GM18526 (cell line): Measurements from ENCODE around the gene ZNF672.

Experiments
- POLR2A ChIP-seq: IDR thresholded peaks from 3 replicates; pipeline ENCODE4 v1.6.1; 2011; ENCODE audit not compliant: insufficient read length; ENCODE audit errors: extremely low read depth

The ZNF672 gene

GRCh38 chr1:248841702-248842395 is 3.8 kb downstream of the ZNF672 start:
- TF ChIP-seq POLR2A, result no peak

DNA sequence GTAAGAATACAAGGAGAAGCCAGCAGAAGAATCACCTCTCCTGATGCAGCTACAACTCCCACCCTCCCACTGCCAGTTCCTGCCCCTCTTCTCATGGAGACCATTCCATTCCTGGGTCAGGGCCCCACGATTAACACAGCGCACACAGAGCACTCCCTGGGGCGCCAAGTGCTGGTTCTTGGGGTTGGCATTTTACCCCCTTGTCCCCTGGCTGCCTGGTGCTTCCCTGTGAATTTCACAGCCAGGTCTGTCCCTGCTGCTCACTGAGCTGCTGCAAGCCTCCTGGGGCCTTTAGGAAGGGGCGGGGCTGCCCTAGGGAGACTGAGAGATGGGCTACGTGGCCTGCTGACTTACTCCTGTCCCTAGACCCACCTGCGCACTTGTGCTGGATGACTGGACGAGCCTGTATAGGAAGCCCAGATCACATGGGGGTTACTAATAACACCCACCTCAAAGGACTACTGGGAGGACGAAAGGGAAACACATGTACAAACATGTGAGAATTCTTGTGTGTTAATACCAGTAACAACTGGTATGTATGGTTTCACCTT is 4.8 kb downstream of the ZNF672 start:
- TF ChIP-seq POLR2A, result no peak

GRCh38 chr1:248843687-248844086 is 5.7 kb downstream of the ZNF672 start:
- no peak for TF ChIP-seq POLR2A

DNA sequence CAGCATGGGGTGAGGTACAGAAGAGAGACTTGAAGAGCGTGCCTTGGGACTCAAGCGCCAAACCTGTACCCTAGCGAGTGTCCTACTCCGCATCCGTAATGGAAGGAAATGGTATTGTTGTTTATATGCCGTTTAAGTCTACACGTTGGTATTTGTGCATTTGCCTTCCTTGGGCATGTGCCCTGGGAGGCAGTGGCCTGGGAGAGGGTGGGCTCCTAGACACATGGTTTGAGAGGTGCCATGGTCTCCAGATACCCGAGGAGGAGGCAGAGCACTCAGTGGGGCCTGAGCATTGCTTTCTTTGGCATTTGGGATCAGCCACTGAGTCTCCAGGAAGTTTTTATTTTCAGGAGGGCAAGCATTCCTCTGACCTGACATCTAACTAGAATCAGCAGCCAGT is 6.5 kb downstream of the ZNF672 start:
- TF ChIP-seq POLR2A, result no peak

- no peak for TF ChIP-seq POLR2A
Observed at GRCh38 chr1:248847181-248847955, 9.3 kb downstream of the ZNF672 start.

GRCh38 chr1:248847956-248848561 is 10.0 kb downstream of the ZNF672 start:
- no peak for TF ChIP-seq POLR2A

DNA sequence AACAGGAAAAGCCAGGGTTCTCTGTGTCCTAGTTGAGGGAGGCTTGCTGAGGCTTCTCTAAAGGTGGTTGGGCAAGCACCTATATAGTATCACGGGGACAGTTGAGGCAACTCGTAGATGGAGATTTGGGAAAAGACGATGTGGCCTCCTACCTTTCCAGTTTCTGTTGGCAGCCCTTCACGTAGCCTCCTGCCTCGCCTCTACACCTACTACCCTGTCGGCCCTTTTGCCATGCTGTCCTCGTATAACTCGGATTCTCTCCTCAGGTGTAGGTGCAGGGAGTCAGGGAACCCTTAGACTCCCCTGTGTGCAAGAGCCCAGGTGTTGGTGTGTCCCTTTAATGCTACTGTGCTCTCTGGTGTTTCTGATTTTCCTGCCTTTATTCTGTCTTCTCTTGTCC is 10.6 kb downstream of the ZNF672 start:
- TF ChIP-seq POLR2A, result no peak

- no peak for TF ChIP-seq POLR2A
Observed at GRCh38 chr1:248849152-248849551, 11.1 kb downstream of the ZNF672 start.

DNA sequence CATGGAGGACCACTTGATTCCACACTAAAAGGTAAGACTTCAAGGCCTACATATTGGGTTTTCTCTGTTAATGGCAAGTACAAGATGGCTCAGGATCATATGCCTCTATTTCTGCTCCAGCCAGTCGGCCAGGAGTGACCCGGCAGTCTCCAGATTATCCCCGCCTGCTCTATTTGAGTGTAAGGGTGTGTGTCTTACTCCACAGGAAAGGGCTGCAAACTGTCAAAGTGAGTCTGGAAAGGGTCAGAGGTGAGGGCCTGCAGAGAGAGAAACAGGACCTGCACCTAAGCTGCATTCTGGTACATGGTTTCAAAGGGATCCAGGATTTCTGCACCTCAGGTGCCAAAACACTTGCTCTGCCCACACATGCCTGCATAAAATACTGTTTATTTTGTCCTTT is 11.6 kb downstream of the ZNF672 start:
- TF ChIP-seq POLR2A, result no peak

GRCh38 chr1:248850124-248850523 is 12.1 kb downstream of the ZNF672 start:
- no peak for TF ChIP-seq POLR2A

- TF ChIP-seq POLR2A, result no peak
Observed at GRCh38 chr1:248850536-248851251, 12.7 kb downstream of the ZNF672 start.

DNA sequence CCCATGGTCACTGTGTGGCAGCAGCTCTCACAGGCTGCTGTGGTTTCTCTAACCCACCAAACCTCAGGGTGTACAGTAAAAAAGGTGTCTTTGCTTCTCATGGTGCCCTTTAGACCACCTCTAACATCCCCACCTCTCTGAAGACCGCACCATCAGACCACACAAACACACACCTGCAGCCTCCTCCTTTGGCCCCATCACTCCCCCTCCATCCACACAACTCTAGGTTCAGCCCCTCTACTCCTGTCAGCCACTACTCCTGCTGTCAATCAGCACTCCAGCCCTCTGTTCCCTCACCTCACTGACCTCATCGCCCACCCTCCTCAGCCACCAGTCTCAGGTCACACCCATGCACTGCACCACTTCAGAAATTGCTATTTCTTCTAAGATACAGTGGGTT is 13.4 kb downstream of the ZNF672 start:
- no peak for TF ChIP-seq POLR2A

GRCh38 chr1:248852481-248853405 is 14.7 kb downstream of the ZNF672 start:
- TF ChIP-seq POLR2A, result no peak

DNA sequence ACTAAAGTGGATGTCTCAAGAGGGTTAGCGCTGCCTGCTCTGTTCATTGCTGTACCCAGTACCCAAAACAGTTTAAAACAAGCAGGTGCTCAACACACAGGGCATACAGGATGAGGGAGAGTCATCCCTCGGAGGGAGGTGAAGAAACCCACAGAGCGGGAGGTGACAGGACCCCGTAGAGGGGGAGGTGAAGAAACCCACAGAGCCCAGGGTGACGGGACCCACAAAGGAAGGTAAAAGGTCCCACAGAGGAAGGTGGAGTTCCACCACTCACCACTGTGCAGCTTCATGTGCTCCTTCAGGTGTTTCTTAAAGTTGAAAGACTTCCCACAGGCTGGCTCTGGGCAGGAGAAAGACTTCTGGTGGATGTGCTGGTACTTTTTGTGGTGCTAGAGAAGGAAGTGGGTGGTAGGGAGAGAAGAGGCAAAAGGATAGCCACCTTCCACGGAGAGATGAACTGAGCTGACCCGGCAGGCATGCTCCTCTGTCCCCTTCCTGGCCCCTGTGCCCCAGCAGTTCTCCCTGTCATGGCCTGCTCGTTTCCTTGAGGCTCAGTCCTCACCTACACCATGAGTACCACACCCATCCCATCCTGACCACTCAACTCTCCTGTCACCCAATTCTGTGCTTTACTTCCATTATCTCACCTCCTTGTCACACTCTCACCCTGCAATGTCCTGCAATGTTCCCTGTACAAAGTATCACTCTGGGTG is 15.8 kb downstream of the ZNF672 start:
- no peak for TF ChIP-seq POLR2A
